ENCODE measurements around the gene MAGI2. TPM values are rescaled to one million over a fixed set of nuclear protein-coding genes. Genes with fewer than 3 reads are reported as not detected.

The MAGI2 gene
- total and polyA plus RNA-seq, 2 experiments from 2014 or later, result 10.4 to 26.4 TPM

- Histone ChIP-seq H3K9me2 (ENCODE audit: insufficient read depth) (peaks cover 2% of the 10 kb centered on the region; the same call in 1 of the 2 replicates), H3K4me3 (no peak overlapping the region), H4K20me1 (replicated peaks; ENCODE audit: insufficient read depth) (no peaks in the 10 kb centered on the region), H3K27me3 (ENCODE audit: insufficient read depth) (no peaks in the 10 kb centered on the region), H3K27ac (ENCODE audit: low read depth) (no peak overlapping the region), H3F3A (replicated peaks; ENCODE audit: low read depth) (no peaks in the 10 kb centered on the region), H3K79me2 (replicated peaks; ENCODE audit: insufficient read depth) (no peaks in the 10 kb centered on the region), H2AFZ (no peak overlapping the region), H3K36me3 (ENCODE audit: insufficient read depth) (no peaks in the 10 kb centered on the region), H3K4me2 (no peak overlapping the region), H3K4me1 (ENCODE audit: insufficient read depth) (no peaks in the 10 kb centered on the region; the same call in 1 of the 2 replicates)
- H3K36me3 Mint-ChIP-seq (ENCODE audit: low read depth), result no peaks in the 10 kb centered on the region
- H3K9me3 Mint-ChIP-seq, result no peaks in the 10 kb centered on the region
- no peak for ATAC-seq
- peaks cover 19% of the 10 kb centered on the region for H3K4me1 Mint-ChIP-seq
- no peak overlapping the region for H3K4me3 Mint-ChIP-seq
- H3K27me3 Mint-ChIP-seq (ENCODE audit: insufficient read depth, low read depth, poor library complexity), result peaks cover 3% of the 10 kb centered on the region
- peak overlapping the region; percentile 30; the same call in 1 of the 2 replicates for H3K27ac Mint-ChIP-seq
- DNase-seq (ENCODE audit: low spot score), result no peak
- TF ChIP-seq ZNF331 (CRISPR knock-in tag; IDR thresholded peaks at IDR 0.05; ENCODE audit: low read depth), result no peak
- TF ChIP-seq JUNB (IDR thresholded peaks at IDR 0.05; ENCODE audit: unreplicated experiment), result no peak
- no peak for TF ChIP-seq ZNF462 (CRISPR knock-in tag; IDR thresholded peaks at IDR 0.05)
- TF ChIP-seq STAT1 (IDR thresholded peaks at IDR 0.05; ENCODE audit: unreplicated experiment), result no peak
- TF ChIP-seq ETS1 (IDR thresholded peaks at IDR 0.05), result no peak
- TF ChIP-seq POLR2AphosphoS5 (IDR thresholded peaks at IDR 0.05; ENCODE audit: low read depth), result no peak
- TF ChIP-seq REST (IDR thresholded peaks at IDR 0.05; ENCODE audit: unreplicated experiment), result no peak
- TF ChIP-seq CTCF (conservative IDR thresholded peaks at IDR 0.05; ENCODE audit: low read depth in 2 of 2), result no peak
- TF ChIP-seq ZNF114 (CRISPR knock-in tag; IDR thresholded peaks at IDR 0.05), result no peak
- no peak for TF ChIP-seq CREB1 (CRISPR knock-in tag; IDR thresholded peaks at IDR 0.05; ENCODE audit: low read depth)
- no peak for TF ChIP-seq NANOG (IDR thresholded peaks at IDR 0.05; ENCODE audit: borderline replicate concordance)
- no peak for TF ChIP-seq EZH2phosphoT487 (IDR thresholded peaks at IDR 0.05; ENCODE audit: unreplicated experiment)
- no peak for TF ChIP-seq EZH2 (IDR thresholded peaks at IDR 0.05; ENCODE audit: low read depth, unreplicated experiment)
These were observed 1189.4 kb downstream of the MAGI2 start for GRCh38 chr7:78264105-78264504.
